Astrocyte of the cerebellum (primary cell): ENCODE data around the gene MAP1LC3B2.

Experiments
- DNase-seq: peaks from one replicate; pipeline ENCODE4 v3.0.0-alpha.2; 2011; ENCODE audit warnings: low read depth
- H3K4me3 ChIP-seq: 2 replicates; pipeline ENCODE4 v1.5.1; 2011; ENCODE audit warnings: mild to moderate bottlenecking, low read depth, low read length, moderate library complexity
- in situ Hi-C: cut with HindIII; loops from 2 replicates; pipeline ENCODE4 v1.10.0; 2017; ENCODE audit warnings: low sequenced_read_pairs
- TF ChIP-seq, protein P1 (sequence below): IDR thresholded peaks from 2 replicates; pipeline ENCODE4 v1.5.1; 2012; ENCODE audit warnings: low read length, low read depth, moderate library complexity, mild to moderate bottlenecking; ENCODE audit errors: missing control alignments

Gene MAP1LC3B2

DNA sequence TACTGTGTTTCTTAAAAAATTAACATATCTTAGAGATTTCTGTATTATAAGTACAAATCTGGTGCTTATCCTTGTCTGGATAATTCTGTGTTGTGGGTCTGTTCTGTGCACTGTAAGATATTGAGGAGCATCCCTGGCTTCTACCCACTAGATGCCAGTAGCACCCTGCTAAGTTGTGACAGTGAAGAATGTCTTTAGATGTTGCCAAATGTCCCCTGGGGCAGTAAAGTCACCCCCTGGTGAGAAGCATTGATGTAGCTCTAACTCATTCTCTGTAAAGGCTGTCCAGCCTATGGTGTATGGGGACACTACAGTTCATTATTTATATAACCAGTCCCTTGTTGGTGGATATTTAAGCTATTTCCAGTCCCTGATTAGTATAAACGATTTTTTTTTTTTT lies 31.4 kb downstream of the MAP1LC3B2 start:
- in situ Hi-C loops = no loop called here
- no peak for DNase-seq

DNA sequence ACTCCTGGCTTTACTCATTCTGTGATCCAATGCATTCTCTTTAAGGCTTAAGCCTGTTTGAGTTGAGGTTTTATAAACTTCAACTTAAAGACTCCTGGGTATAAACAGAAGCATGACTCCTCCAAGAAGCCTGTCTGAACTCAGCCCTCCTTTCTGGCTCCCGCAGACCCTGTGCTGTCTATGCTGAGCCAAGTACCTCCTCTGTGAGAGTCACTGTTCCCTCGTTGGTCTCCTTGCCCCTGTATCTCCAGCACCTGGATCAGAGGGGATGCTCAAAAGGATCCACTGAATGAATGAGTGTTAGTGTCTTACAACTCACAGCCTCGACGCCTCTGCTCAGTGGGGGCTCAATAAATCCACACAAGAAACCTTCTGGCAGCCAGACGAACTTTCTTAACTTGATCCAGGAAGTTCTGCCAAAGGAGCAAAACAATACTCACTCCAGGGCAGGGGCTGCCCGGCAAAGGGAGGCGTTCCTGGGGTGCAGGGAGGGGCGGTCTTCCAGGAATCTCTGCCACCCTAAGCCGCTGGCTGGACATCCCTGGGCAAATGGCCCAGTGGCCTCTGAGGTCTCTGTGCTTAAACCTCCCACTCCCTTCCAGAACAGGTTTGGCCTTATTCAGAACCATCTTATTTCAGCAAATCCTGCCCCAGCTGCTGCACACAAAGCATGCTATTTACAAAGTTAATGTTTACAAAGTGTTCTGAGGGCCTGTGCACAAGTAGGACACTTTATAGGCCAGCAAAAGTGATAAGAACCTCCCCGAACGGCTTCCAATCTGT lies 32.9 kb downstream of the MAP1LC3B2 start:
- in situ Hi-C loops = no loop called here
- DNase-seq = peak; percentile 24
- TF ChIP-seq, protein P1, sequence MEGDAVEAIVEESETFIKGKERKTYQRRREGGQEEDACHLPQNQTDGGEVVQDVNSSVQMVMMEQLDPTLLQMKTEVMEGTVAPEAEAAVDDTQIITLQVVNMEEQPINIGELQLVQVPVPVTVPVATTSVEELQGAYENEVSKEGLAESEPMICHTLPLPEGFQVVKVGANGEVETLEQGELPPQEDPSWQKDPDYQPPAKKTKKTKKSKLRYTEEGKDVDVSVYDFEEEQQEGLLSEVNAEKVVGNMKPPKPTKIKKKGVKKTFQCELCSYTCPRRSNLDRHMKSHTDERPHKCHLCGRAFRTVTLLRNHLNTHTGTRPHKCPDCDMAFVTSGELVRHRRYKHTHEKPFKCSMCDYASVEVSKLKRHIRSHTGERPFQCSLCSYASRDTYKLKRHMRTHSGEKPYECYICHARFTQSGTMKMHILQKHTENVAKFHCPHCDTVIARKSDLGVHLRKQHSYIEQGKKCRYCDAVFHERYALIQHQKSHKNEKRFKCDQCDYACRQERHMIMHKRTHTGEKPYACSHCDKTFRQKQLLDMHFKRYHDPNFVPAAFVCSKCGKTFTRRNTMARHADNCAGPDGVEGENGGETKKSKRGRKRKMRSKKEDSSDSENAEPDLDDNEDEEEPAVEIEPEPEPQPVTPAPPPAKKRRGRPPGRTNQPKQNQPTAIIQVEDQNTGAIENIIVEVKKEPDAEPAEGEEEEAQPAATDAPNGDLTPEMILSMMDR = no peak
- no peak overlapping the region for H3K4me3 ChIP-seq

More for the DNA sequence above, 31.4 kb downstream of the MAP1LC3B2 start:
- TF ChIP-seq, protein P1 = no peak
- no peak overlapping the region for H3K4me3 ChIP-seq

DNA sequence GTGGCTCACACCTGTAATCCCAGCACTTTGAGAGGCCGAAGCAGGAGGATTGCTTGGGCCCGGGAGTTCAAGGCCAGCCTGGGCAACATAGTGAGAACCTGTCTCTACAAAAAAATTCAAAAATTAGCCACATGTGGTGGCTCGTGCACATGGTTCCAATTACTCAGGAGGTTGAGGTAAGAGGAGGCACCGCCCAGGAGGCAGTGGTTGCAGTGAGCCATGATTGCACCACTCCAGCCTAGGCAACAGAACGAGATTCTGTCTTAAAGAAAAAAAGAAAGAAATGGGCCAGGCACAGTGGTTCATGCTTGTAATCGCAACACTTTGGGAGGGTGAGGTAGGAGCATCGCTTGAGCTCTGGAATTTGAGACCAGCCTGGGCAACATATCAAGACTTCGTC lies 33.5 kb downstream of the MAP1LC3B2 start:
- TF ChIP-seq, protein P1 = no peak
- in situ Hi-C loops = no loop called here
- no peak overlapping the region for H3K4me3 ChIP-seq
- DNase-seq = no peak

DNA sequence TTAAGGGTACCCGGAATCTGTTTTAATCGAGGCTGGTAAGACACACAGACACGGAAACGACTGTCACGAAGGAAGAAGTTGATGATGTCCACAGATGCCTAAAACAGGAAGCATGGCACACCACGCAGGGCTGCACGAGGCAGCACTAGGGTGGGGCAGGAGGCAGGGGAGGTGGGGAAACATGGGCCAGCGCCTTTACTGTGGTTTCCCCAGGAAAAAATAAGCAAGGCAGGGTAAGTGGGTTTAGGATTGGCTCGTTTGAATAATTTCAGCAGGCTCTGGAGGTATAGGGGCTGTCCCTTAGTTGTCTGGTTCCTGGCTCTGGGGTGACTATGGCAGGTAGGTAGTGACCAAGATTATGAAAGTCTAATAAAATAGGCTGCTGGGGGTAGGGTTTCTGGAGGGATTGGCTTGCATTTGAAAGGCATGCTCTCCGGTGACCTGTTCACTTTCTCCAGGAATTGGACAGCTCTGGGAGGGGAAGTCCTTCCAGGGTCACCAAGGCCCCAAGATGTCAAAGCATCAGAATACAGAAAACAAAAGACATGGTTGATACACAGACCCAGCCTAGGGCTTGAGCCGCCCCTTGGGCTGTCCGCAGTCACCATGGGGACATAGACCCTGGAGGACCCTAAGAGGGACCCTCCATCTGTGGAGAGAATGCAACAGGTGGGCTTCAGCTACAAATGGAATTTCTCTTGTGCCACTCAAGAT lies 35.3 kb downstream of the MAP1LC3B2 start:
- H3K4me3 ChIP-seq = no peak overlapping the region
- DNase-seq = no peak
- TF ChIP-seq, protein P1 = no peak
- in situ Hi-C loops = no loop called here

DNA sequence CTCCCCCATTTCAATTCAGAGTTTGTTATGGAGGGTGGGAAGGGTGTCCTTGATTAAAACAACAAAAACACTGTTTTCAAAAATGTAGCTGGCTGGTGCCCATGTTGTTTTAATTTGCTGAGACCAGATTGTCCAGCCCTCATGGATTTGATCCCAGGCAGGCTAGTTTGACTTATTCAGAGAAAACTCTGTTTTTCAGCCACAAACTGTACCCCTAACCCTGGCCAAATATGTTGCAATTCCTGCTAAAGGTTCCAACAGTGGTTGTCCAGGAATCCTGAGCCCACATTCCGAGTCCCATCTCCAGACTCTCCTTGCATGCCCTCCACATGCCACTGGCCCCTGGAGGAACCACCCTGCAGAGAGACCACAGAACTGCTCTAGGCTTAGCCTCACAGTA lies 36.0 kb downstream of the MAP1LC3B2 start:
- in situ Hi-C loops = no loop called here
- TF ChIP-seq, protein P1 = no peak
- no peak overlapping the region for H3K4me3 ChIP-seq
- DNase-seq = peak; percentile 28

DNA sequence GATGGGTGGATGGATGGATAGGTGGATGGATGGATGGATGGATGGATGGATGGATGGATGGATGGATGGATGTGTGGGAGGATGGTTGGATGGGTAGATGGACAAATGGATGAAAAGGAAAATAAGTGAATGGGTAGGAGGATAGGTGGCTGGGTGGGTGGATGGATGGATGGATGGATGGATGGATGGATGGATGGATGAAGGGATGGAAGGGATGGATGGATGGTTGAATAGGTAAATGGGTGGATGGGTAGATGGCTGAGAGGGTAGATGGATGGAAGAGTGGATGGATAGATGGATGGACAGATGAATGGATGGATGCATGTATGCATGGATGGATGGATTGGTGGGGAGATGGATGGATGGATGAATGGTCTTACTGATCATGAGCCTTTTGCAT lies 36.5 kb downstream of the MAP1LC3B2 start:
- no peak overlapping the region for H3K4me3 ChIP-seq
- no peak for DNase-seq
- TF ChIP-seq, protein P1 = no peak
- in situ Hi-C loops = no loop called here
